HCT116 (cell line): ENCODE results near the gene NEURL1. TPM values are rescaled to one million over a fixed set of nuclear protein-coding genes. Genes with fewer than 3 reads are reported as not detected.

Experiments used
- ATAC-seq: fragments of 200-7000 bp; cut with Tn5 transposase; 2 replicates; pipeline ENCODE4 v1.9.1; 2020; ENCODE audit warnings: mild to moderate bottlenecking, moderate library complexity
- BruUV-seq: library from RNA; stranded (reverse); fragments of 400-500 nt; replicated peaks from 2 replicates; lab custom pipeline; 2021; lab: Mats Ljungman, UMichigan
- CTCF ChIA-PET: fragments of 300-600 bp; sonication (Branson Sonifier 250); formaldehyde crosslinking; loops from one replicate; lab custom pipeline; 2021; ENCODE audit warnings: antibody characterized with exemption; lab: Charles Lee
- POLR2A ChIA-PET: fragments of 300-600, 350-600 bp; sonication (Branson Sonifier 250); formaldehyde crosslinking; loops from one replicate; lab custom pipeline; 2021; ENCODE audit warnings: antibody characterized with exemption; lab: Charles Lee
- RAD21 ChIA-PET, 2 experiments: fragments of 300-600 bp; sonication (Branson Sonifier 250); formaldehyde crosslinking; loops; one replicate each; lab custom pipeline; 2023; ENCODE audit warnings: low total read pairs in 2 of 2; ENCODE audit not compliant: uncharacterized antibody in 2 of 2, unreplicated experiment in 2 of 2, low non-redundant PET in 1 of 2; lab: Charles Lee
- DNase-seq: peaks from one replicate; pipeline ENCODE4 v3.0.0-alpha.2; 2010; ENCODE audit warnings: low read depth, low spot score
- H2AFZ ChIP-seq: fragments of 200-600 bp; shearing (Covaris generic), sonication (generic); 2 replicates; pipeline ENCODE4 v1.6.1; 2017; ENCODE audit warnings: low read depth, mixed run types, mixed read lengths, antibody characterized with exemption, low read length; ENCODE audit not compliant: poor library complexity, severe bottlenecking
- H3K27ac ChIP-seq: 2 replicates; pipeline ENCODE4 v1.5.1; 2012; ENCODE audit warnings: low read depth, low read length
- H3K27me3 ChIP-seq: fragments of 200-600 bp; sonication (generic); 2 replicates; pipeline ENCODE4 v1.6.1; 2016; ENCODE audit warnings: mixed run types, low read length, mixed read lengths; ENCODE audit not compliant: insufficient read depth
- H3K36me3 ChIP-seq, 2 experiments: fragments of 200-500 bp in 1 of 2; fragments of 200-600 bp in 1 of 2; sonication (Bioruptor generic) in 1 of 2; sonication (generic) in 1 of 2; 2 replicates each; pipeline versions ENCODE4 v1.5.1 to v1.6.1; 2014 to 2016; ENCODE audit warnings: low read length in 2 of 2, inconsistent platforms in 1 of 2, mixed read lengths in 1 of 2, mixed run types in 1 of 2; ENCODE audit not compliant: insufficient read depth in 2 of 2, control insufficient read depth in 1 of 2
- H3K4me1 ChIP-seq, 2 experiments: fragments of 200-600 bp in 1 of 2; sonication (generic) in 1 of 2; 2 replicates each; pipeline versions ENCODE4 v1.5.1 to v1.6.1; 2012 to 2017; ENCODE audit warnings: low read length in 2 of 2, inconsistent platforms in 1 of 2, mild to moderate bottlenecking in 1 of 2, mixed read lengths in 1 of 2, mixed run types in 1 of 2, moderate library complexity in 1 of 2; ENCODE audit not compliant: insufficient read depth in 2 of 2, control insufficient read depth in 1 of 2
- H3K4me2 ChIP-seq: fragments of 200-600 bp; sonication (generic); 2 replicates; pipeline ENCODE4 v1.6.1; 2017; ENCODE audit warnings: mixed run types, low read length, mixed read lengths
- H3K4me3 ChIP-seq, 2 experiments: fragments of 200-600 bp in 1 of 2; sonication (generic) in 1 of 2; replicated peaks in 1 of 2; 2 replicates each; pipeline ENCODE4 v1.5.1; 2011 to 2016; ENCODE audit warnings: low read length in 2 of 2, control low read depth in 1 of 2, low read depth in 1 of 2, mild to moderate bottlenecking in 1 of 2, mixed read lengths in 1 of 2, mixed run types in 1 of 2
- H3K79me2 ChIP-seq: fragments of 200-600 bp; sonication (generic); 2 replicates; pipeline ENCODE4 v1.6.1; 2017; ENCODE audit warnings: mild to moderate bottlenecking, mixed run types, low read length, moderate library complexity, mixed read lengths; ENCODE audit not compliant: insufficient read depth
- H3K9ac ChIP-seq: fragments of 200-600 bp; sonication (generic); 2 replicates; pipeline ENCODE4 v1.6.1; 2016; ENCODE audit warnings: low read length, mixed read lengths
- H3K9me2 ChIP-seq: fragments of 200-600 bp; sonication (generic), shearing (Covaris generic); 2 replicates; pipeline ENCODE4 v1.6.1; 2017; ENCODE audit warnings: mixed run types, mild to moderate bottlenecking, moderate library complexity; ENCODE audit not compliant: insufficient read depth
- H3K9me3 ChIP-seq, 2 experiments: fragments of 200-500 bp in 1 of 2; fragments of 200-600 bp in 1 of 2; sonication (Bioruptor generic) in 1 of 2; sonication (generic) in 1 of 2; 2 replicates each; pipeline ENCODE4 v1.6.1; 2014 to 2017; ENCODE audit warnings: low read length in 2 of 2, mixed read lengths in 2 of 2, inconsistent platforms in 1 of 2, low read depth in 1 of 2, mild to moderate bottlenecking in 1 of 2, mixed run types in 1 of 2, moderate library complexity in 1 of 2; ENCODE audit not compliant: control insufficient read depth in 1 of 2, insufficient read depth in 1 of 2
- H4K20me1 ChIP-seq: fragments of 200-600 bp; sonication (generic), shearing (Covaris generic); 2 replicates; pipeline ENCODE4 v1.6.1; 2017; ENCODE audit warnings: mixed run types, mild to moderate bottlenecking, moderate library complexity; ENCODE audit not compliant: insufficient read depth
- CEBPB ChIP-seq: IDR thresholded peaks from 2 replicates; pipeline ENCODE4 v1.6.1; 2012; ENCODE audit warnings: low read depth
- CTCF ChIP-seq, 3 experiments: fragments of 200-600 bp in 1 of 3; sonication (generic) in 1 of 3; IDR thresholded peaks in 2 of 3; conservative IDR thresholded peaks in 1 of 3; 2 replicates each; pipeline ENCODE4 v1.5.1; 2012 to 2017; ENCODE audit warnings: low read depth in 2 of 3, low read length in 2 of 3, antibody characterized with exemption in 1 of 3, borderline replicate concordance in 1 of 3, control low read depth in 1 of 3, mild to moderate bottlenecking in 1 of 3, mixed read lengths in 1 of 3, mixed run types in 1 of 3, moderate library complexity in 1 of 3; ENCODE audit not compliant: insufficient read depth in 1 of 3
- EGR1 ChIP-seq: IDR thresholded peaks from 2 replicates; pipeline ENCODE4 v1.6.1; 2012; ENCODE audit warnings: low read depth
- ELF1 ChIP-seq: IDR thresholded peaks from 2 replicates; pipeline ENCODE4 v1.6.1; 2012; ENCODE audit warnings: low read depth, borderline replicate concordance
- EZH2 ChIP-seq: fragments of 200-600 bp; sonication (generic); IDR thresholded peaks from 2 replicates; pipeline ENCODE4 v1.6.1; 2017; ENCODE audit warnings: antibody characterized with exemption, mixed run types
- JUND ChIP-seq: IDR thresholded peaks from 2 replicates; pipeline ENCODE4 v1.6.1; 2012
- POLR2A ChIP-seq: IDR thresholded peaks from 2 replicates; pipeline ENCODE4 v1.7.0; 2011; ENCODE audit warnings: borderline replicate concordance; ENCODE audit not compliant: insufficient read depth, insufficient read length; ENCODE audit errors: extremely low read depth
- POLR2AphosphoS5 ChIP-seq: IDR thresholded peaks from 2 replicates; pipeline ENCODE4 v1.6.1; 2011; ENCODE audit warnings: mild to moderate bottlenecking, low read depth, low read length, moderate library complexity
- RAD21 ChIP-seq: IDR thresholded peaks from 2 replicates; pipeline ENCODE4 v1.6.1; 2012; ENCODE audit warnings: low read depth, mild to moderate bottlenecking
- SIN3A ChIP-seq: IDR thresholded peaks from 2 replicates; pipeline ENCODE4 v1.6.1; 2012; ENCODE audit warnings: low read depth
- SP1 ChIP-seq: IDR thresholded peaks from 2 replicates; pipeline ENCODE4 v1.6.1; 2012; ENCODE audit warnings: low read depth
- SRF ChIP-seq: IDR thresholded peaks from 2 replicates; pipeline ENCODE4 v1.6.1; 2012; ENCODE audit warnings: low read depth
- YY1 ChIP-seq: IDR thresholded peaks from 2 replicates; pipeline ENCODE4 v1.6.1; 2011; ENCODE audit warnings: low read length, low read depth, moderate library complexity, mild to moderate bottlenecking; ENCODE audit not compliant: insufficient replicate concordance; ENCODE audit errors: extremely low read depth
- ZNF274 ChIP-seq: fragments of 200-500 bp; sonication (Bioruptor generic); IDR thresholded peaks from 2 replicates; pipeline ENCODE4 v1.6.1; 2014; ENCODE audit warnings: mild to moderate bottlenecking, low read depth, low read length, inconsistent platforms
- intact Hi-C: fragments of 100-400 bp; cut with micrococcal nuclease; formaldehyde crosslinking; loops from 2 replicates; pipeline ENCODE4 v1.10.0; 2022
- total RNA-seq: library from RNA; stranded (reverse); gene quantifications from one replicate; pipeline ENCODE4 v1.2.1, GENCODE V29; 2021; ENCODE audit not compliant: unreplicated experiment
- TF ChIP-seq, protein P1 (sequence below): IDR thresholded peaks from 2 replicates; pipeline ENCODE4 v1.6.1; 2012
- TF ChIP-seq, protein P2 (sequence below): IDR thresholded peaks from 2 replicates; pipeline ENCODE4 v1.6.1; 2012; ENCODE audit warnings: low read depth
- TF ChIP-seq, protein P3 (sequence below): IDR thresholded peaks from 2 replicates; pipeline ENCODE4 v1.6.1; 2011; ENCODE audit warnings: mild to moderate bottlenecking, low read length, moderate library complexity; ENCODE audit not compliant: insufficient replicate concordance; ENCODE audit errors: extremely low read depth

NEURL1 gene
- total RNA-seq, 1 experiment from 2014 or later, result 1.4 TPM

GRCh38 chr10:103573205-103573487 lies 79.6 kb downstream of the NEURL1 start:
- no peaks in the 10 kb centered on the region for H3K27me3 ChIP-seq
- no peak overlapping the region for H3K4me3 ChIP-seq
- no peak overlapping the region for H2AFZ ChIP-seq
- no peaks in the 10 kb centered on the region for H4K20me1 ChIP-seq
- H3K36me3 ChIP-seq, result no peaks in the 10 kb centered on the region
- ATAC-seq (no peak), DNase-seq (no peak)
- no peaks in the 10 kb centered on the region for H3K79me2 ChIP-seq
- no peaks in the 10 kb centered on the region for H3K9me3 ChIP-seq
- ChIA-PET CTCF (interaction anchor here (1.3 kb wide), 1 partner anchor 9 kb away, joined by 9 read pairs; no protein-coding TSS in a partner anchor), RAD21 (no interaction called here), POLR2A (interaction anchor here (1.1 kb wide), 1 partner anchor 31 kb away, joined by 3 read pairs; no protein-coding TSS in a partner anchor)
- H3K9me2 ChIP-seq, result no peaks in the 10 kb centered on the region
- H3K4me2 ChIP-seq, result no peak overlapping the region
- H3K4me1 ChIP-seq, result peaks cover 0 to 11% of the 10 kb centered on the region in 2 experiments; a peak in 1 of 4 replicates
- no peak for TF ChIP-seq JUND
- TF ChIP-seq EGR1, result no peak
- TF ChIP-seq CTCF (IDR thresholded peaks at IDR 0.05 in 2 of 3, conservative IDR thresholded peaks at IDR 0.05 in 1 of 3; ENCODE audit: borderline replicate concordance in 1 of 3, insufficient read depth in 1 of 3, low read depth in 2 of 3, low read length in 2 of 3), result no peak
- TF ChIP-seq RAD21, result no peak
- TF ChIP-seq ELF1, result no peak
- TF ChIP-seq POLR2A, result no peak
- TF ChIP-seq SRF, result no peak
- TF ChIP-seq ZNF274, result no peak
- TF ChIP-seq, protein P1, sequence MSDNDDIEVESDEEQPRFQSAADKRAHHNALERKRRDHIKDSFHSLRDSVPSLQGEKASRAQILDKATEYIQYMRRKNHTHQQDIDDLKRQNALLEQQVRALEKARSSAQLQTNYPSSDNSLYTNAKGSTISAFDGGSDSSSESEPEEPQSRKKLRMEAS, result no peak
- no peak for TF ChIP-seq SP1
- TF ChIP-seq, protein P2, sequence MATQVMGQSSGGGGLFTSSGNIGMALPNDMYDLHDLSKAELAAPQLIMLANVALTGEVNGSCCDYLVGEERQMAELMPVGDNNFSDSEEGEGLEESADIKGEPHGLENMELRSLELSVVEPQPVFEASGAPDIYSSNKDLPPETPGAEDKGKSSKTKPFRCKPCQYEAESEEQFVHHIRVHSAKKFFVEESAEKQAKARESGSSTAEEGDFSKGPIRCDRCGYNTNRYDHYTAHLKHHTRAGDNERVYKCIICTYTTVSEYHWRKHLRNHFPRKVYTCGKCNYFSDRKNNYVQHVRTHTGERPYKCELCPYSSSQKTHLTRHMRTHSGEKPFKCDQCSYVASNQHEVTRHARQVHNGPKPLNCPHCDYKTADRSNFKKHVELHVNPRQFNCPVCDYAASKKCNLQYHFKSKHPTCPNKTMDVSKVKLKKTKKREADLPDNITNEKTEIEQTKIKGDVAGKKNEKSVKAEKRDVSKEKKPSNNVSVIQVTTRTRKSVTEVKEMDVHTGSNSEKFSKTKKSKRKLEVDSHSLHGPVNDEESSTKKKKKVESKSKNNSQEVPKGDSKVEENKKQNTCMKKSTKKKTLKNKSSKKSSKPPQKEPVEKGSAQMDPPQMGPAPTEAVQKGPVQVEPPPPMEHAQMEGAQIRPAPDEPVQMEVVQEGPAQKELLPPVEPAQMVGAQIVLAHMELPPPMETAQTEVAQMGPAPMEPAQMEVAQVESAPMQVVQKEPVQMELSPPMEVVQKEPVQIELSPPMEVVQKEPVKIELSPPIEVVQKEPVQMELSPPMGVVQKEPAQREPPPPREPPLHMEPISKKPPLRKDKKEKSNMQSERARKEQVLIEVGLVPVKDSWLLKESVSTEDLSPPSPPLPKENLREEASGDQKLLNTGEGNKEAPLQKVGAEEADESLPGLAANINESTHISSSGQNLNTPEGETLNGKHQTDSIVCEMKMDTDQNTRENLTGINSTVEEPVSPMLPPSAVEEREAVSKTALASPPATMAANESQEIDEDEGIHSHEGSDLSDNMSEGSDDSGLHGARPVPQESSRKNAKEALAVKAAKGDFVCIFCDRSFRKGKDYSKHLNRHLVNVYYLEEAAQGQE, result no peak
- TF ChIP-seq POLR2AphosphoS5, result no peak
- no peak for TF ChIP-seq SIN3A
- TF ChIP-seq CEBPB, result no peak
- no peak for TF ChIP-seq YY1
- TF ChIP-seq EZH2, result no peak
- TF ChIP-seq, protein P3, sequence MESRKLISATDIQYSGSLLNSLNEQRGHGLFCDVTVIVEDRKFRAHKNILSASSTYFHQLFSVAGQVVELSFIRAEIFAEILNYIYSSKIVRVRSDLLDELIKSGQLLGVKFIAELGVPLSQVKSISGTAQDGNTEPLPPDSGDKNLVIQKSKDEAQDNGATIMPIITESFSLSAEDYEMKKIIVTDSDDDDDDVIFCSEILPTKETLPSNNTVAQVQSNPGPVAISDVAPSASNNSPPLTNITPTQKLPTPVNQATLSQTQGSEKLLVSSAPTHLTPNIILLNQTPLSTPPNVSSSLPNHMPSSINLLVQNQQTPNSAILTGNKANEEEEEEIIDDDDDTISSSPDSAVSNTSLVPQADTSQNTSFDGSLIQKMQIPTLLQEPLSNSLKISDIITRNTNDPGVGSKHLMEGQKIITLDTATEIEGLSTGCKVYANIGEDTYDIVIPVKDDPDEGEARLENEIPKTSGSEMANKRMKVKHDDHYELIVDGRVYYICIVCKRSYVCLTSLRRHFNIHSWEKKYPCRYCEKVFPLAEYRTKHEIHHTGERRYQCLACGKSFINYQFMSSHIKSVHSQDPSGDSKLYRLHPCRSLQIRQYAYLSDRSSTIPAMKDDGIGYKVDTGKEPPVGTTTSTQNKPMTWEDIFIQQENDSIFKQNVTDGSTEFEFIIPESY, result no peak
- intact Hi-C loops, result no loop called here
- no TSS peak for BruUV-seq
- no peak overlapping the region for H3K9ac ChIP-seq
- no peak overlapping the region for H3K27ac ChIP-seq
